ENCODE measurements around the gene SLC38A9. TPM values are rescaled to one million over a fixed set of nuclear protein-coding genes. Genes with fewer than 3 reads are reported as not detected.

Gene SLC38A9
- total and polyA plus RNA-seq, 4 donors = 11.4 to 31.0 (median 18.6) TPM

- H3K4me1 ChIP-seq (ENCODE audit: control insufficient read depth in 4 of 4, insufficient read depth in 4 of 4, low read length in 3 of 4) = peaks cover 6 to 24% (median 12%) of the 10 kb centered on the region in 4 donors
- WGBS = 91% methylated on average over 2 of the region's 2 CpGs
- DNase-seq (ENCODE audit: low spot score) = no peak
These were observed 89.7 kb downstream of the SLC38A9 start for GRCh38 chr5:55622460-55622859.

More at GRCh38 chr5:55622460-55622859, 89.7 kb downstream of the SLC38A9 start:
- Histone ChIP-seq H3K4me3 (ENCODE audit: low read depth in 1 of 3, low read length in 3 of 3) (no peak overlapping the region), H3K36me3 (ENCODE audit: control insufficient read depth in 4 of 4, insufficient read depth in 3 of 4, low read depth in 1 of 4, low read length in 3 of 4) (no peaks in the 10 kb centered on the region), H3K9me3 (ENCODE audit: control insufficient read depth in 4 of 4, low read length in 3 of 4) (no peaks in the 10 kb centered on the region), H3K27me3 (ENCODE audit: control insufficient read depth in 4 of 4, insufficient read depth in 4 of 4, low read length in 3 of 4) (no peaks in the 10 kb centered on the region), H3K9ac (ENCODE audit: low read depth in 1 of 2, low read length in 2 of 2) (no peak overlapping the region), H3K27ac (ENCODE audit: low read depth in 1 of 2, low read length in 2 of 2) (no peak overlapping the region)
- TF ChIP-seq CTCF (IDR thresholded peaks at IDR 0.05; ENCODE audit: low read depth, low read length, missing input control) (no peak), SP1 (IDR thresholded peaks at IDR 0.05) (no peak), FOXA1 (IDR thresholded peaks at IDR 0.05) (no peak), MAX (IDR thresholded peaks at IDR 0.05) (no peak), YY1 (IDR thresholded peaks at IDR 0.05) (no peak), RXRA (IDR thresholded peaks at IDR 0.05) (no peak), JUND (IDR thresholded peaks at IDR 0.05) (no peak), GABPA (IDR thresholded peaks at IDR 0.05 in 1 of 2, conservative IDR thresholded peaks at IDR 0.05 in 1 of 2) (no peak), HNF4A (conservative IDR thresholded peaks at IDR 0.05) (no peak), REST (IDR thresholded peaks at IDR 0.05) (no peak), EGR1 (IDR thresholded peaks at IDR 0.05; ENCODE audit: low read depth in 2 of 2) (no peak), TAF1 (conservative IDR thresholded peaks at IDR 0.05) (no peak), NR2F2 (IDR thresholded peaks at IDR 0.05) (no peak), ATF3 (IDR thresholded peaks at IDR 0.05) (no peak), ZBTB33 (IDR thresholded peaks at IDR 0.05) (no peak), FOXA2 (IDR thresholded peaks at IDR 0.05) (no peak)

All from liver (tissue), 9 donors.